A549 (cell line): ENCODE measurements around the gene NIFK. TPM values are rescaled to one million over a fixed set of nuclear protein-coding genes. Genes with fewer than 3 reads are reported as not detected.
A peak's percentile ranks its signal among the peaks of the same experiment; 100 is the strongest.
"Not testable (repeated sequence)": the region's sequence is repeated elsewhere in the genome, so short reads cannot be mapped to it uniquely, and the experiment has no call there.

Source experiments
- ATAC-seq, 2 experiments: fragments of 200-7000 bp in 1 of 2; fragments of >200 bp in 1 of 2; cut with Nextera tagmentation in 1 of 2; cut with Tn5 transposase in 1 of 2; 3 replicates each; pipeline versions ENCODE4 v1.8.0 to v1.9.1; 2018 to 2020; ENCODE audit warnings: mild to moderate bottlenecking in 1 of 2, moderate library complexity in 1 of 2
- CTCF ChIA-PET: fragments of 300-600 bp; sonication (Branson Sonifier 250); formaldehyde crosslinking; extraction: SDS; loops from one replicate; lab custom pipeline; 2021; ENCODE audit warnings: antibody characterized with exemption, inconsistent platforms; lab: Yijun Ruan, JAX
- POLR2A ChIA-PET: fragments of 350-600 bp; formaldehyde crosslinking; extraction: SDS; loops from one replicate; lab custom pipeline; 2021; ENCODE audit warnings: antibody characterized with exemption, inconsistent platforms; lab: Yijun Ruan, JAX
- DNase-seq, 2 experiments: peaks; one replicate each; pipeline versions ENCODE4 v3.0.0 to v3.0.0-alpha.2; 2011 to 2016; ENCODE audit warnings: low read depth in 1 of 2, low spot score in 1 of 2
- FAIRE-seq: peaks from 2 replicates; lab custom pipeline; 2011; peaks lifted over from hg19 to GRCh38; lab: Jason Lieb, UNC
- H3K27ac ChIP-seq, 2 experiments: fragments of >200 bp; sonication (Bioruptor Twin); formaldehyde crosslinking; 3 replicates each; pipeline ENCODE4 v1.5.1; 2016 to 2017
- H3K4me1 ChIP-seq: fragments of >200 bp; sonication (Bioruptor Twin); formaldehyde crosslinking; 3 replicates; pipeline ENCODE4 v1.6.1; 2016
- H3K4me2 ChIP-seq: fragments of >200 bp; sonication (Bioruptor Twin); formaldehyde crosslinking; 3 replicates; pipeline ENCODE4 v1.6.1; 2016
- H3K4me3 ChIP-seq: fragments of >200 bp; sonication (Bioruptor Twin); formaldehyde crosslinking; 3 replicates; pipeline ENCODE4 v1.5.1; 2016
- H3K9me3 ChIP-seq: fragments of >200 bp; sonication (Bioruptor Twin); formaldehyde crosslinking; 3 replicates; pipeline ENCODE4 v1.6.1; 2016
- BHLHE40 ChIP-seq: IDR thresholded peaks from 2 replicates; pipeline ENCODE4 v1.6.1; 2012; ENCODE audit warnings: low read depth, low read length, inconsistent platforms
- EP300 ChIP-seq, 2 experiments: fragments of >200 bp; sonication (Bioruptor Twin); formaldehyde crosslinking; IDR thresholded peaks; 2 replicates in 1 of 2; 3 replicates in 1 of 2; pipeline ENCODE4 v1.6.1; 2016 to 2017
- FOXS1 ChIP-seq: fragments of 250-450 bp; sonication (Bioruptor Pico); IDR thresholded peaks from 2 replicates; pipeline ENCODE4 v1.5.0; 2020; ENCODE audit warnings: mild to moderate bottlenecking, moderate library complexity
- HOXA7 ChIP-seq: fragments of 250-450 bp; sonication (Bioruptor Pico); IDR thresholded peaks from 2 replicates; pipeline ENCODE4 v1.5.0; 2020; ENCODE audit warnings: mild to moderate bottlenecking, moderate library complexity
- HOXB13 ChIP-seq: fragments of 250-450 bp; sonication (Bioruptor Pico); IDR thresholded peaks from 2 replicates; pipeline ENCODE4 v1.5.0; 2020; ENCODE audit warnings: low read depth, mild to moderate bottlenecking, moderate library complexity
- JUNB ChIP-seq: fragments of >200 bp; sonication (Bioruptor Twin); formaldehyde crosslinking; IDR thresholded peaks from 2 replicates; pipeline ENCODE4 v1.6.1; 2016
- KDM1A ChIP-seq: fragments of 200-600 bp; sonication (generic); IDR thresholded peaks from 2 replicates; pipeline ENCODE4 v1.6.1; 2016; ENCODE audit warnings: low read depth, mild to moderate bottlenecking
- KDM5A ChIP-seq: fragments of 200-600 bp; sonication (generic); IDR thresholded peaks from 2 replicates; pipeline ENCODE4 v1.6.1; 2016; ENCODE audit warnings: antibody characterized with exemption, mild to moderate bottlenecking
- MAFK ChIP-seq: fragments of 450-650 bp; IDR thresholded peaks from 2 replicates; pipeline ENCODE4 v1.6.1; 2014; ENCODE audit not compliant: partially characterized antibody
- MAZ ChIP-seq: fragments of 150-350 bp; IDR thresholded peaks from 2 replicates; pipeline ENCODE4 v1.6.1; 2014; ENCODE audit warnings: antibody characterized with exemption, low read depth, low read length, borderline replicate concordance
- NPAS2 ChIP-seq: fragments of 250-450 bp; sonication (Bioruptor Pico); IDR thresholded peaks from 2 replicates; pipeline ENCODE4 v1.8.0; 2022; ENCODE audit warnings: mild to moderate bottlenecking, moderate library complexity, borderline replicate concordance
- RARB ChIP-seq: fragments of 250-450 bp; sonication (Bioruptor Pico); IDR thresholded peaks from 2 replicates; pipeline ENCODE4 v1.8.0; 2021; ENCODE audit warnings: mild to moderate bottlenecking, moderate library complexity
- RFX5 ChIP-seq: fragments of 450-650 bp; IDR thresholded peaks from 2 replicates; pipeline ENCODE4 v1.7.1; 2014; ENCODE audit warnings: antibody characterized with exemption, mild to moderate bottlenecking, moderate library complexity
- SMC3 ChIP-seq: fragments of >200 bp; sonication (Bioruptor Twin); formaldehyde crosslinking; IDR thresholded peaks from 3 replicates; pipeline ENCODE4 v1.6.1; 2018; ENCODE audit warnings: inconsistent platforms
- SREBF2 ChIP-seq: fragments of 450-650 bp; IDR thresholded peaks from 2 replicates; pipeline ENCODE4 v1.6.1; 2014; ENCODE audit warnings: mild to moderate bottlenecking, moderate library complexity
- TP53 ChIP-seq: fragments of 250-450 bp; sonication (Bioruptor Pico); IDR thresholded peaks from 2 replicates; pipeline ENCODE4 v1.5.0; 2021; ENCODE audit warnings: mild to moderate bottlenecking, moderate library complexity
- ZFP36 ChIP-seq: fragments of 450-650 bp; IDR thresholded peaks from 2 replicates; pipeline ENCODE4 v1.6.1; 2014; ENCODE audit warnings: borderline replicate concordance; ENCODE audit not compliant: partially characterized antibody
- ZNF302 ChIP-seq: fragments of 250-450 bp; sonication (Bioruptor Pico); IDR thresholded peaks from 2 replicates; pipeline ENCODE4 v1.9.0; 2021; ENCODE audit warnings: inconsistent platforms, mild to moderate bottlenecking, moderate library complexity
- WGBS: methylation state at CpG from one replicate; pipeline ENCODE4 v1.1.6; 2017; ENCODE audit errors: missing lambda C conversion rate; 5-methylcytosine and 5-hydroxymethylcytosine counted together
- polyA plus RNA-seq, 4 experiments: library from polyadenylated mRNA; depleted of rRNA in 3 of 4; stranded (reverse); fragments of >200 nt; fragmentation: RNase III in 1 of 4; extraction: RNeasy Plus Mini Kit Qiagen cat#74134 plus additional on column Dnase treatment in 1 of 4; gene quantifications; 2 replicates in 3 of 4; 3 replicates in 1 of 4; pipeline ENCODE4 v1.2.3, GENCODE V29; 2011 to 2017
- TF ChIP-seq, protein P1 (sequence below): fragments of 200-600 bp; sonication (generic); IDR thresholded peaks from 2 replicates; pipeline ENCODE4 v1.6.1; 2016; ENCODE audit warnings: antibody characterized with exemption, mild to moderate bottlenecking, moderate library complexity
- TF ChIP-seq, protein P2 (sequence below): IDR thresholded peaks from 2 replicates; pipeline ENCODE4 v1.6.1; 2012; ENCODE audit warnings: low read depth, borderline replicate concordance
- TF ChIP-seq, protein P3 (sequence below): fragments of 150-350 bp; IDR thresholded peaks from 2 replicates; pipeline ENCODE4 v1.6.1; 2014; ENCODE audit warnings: low read depth, mild to moderate bottlenecking, low read length

NIFK gene
- polyA plus RNA-seq, 2 of the 4 experiments (the other 2 are of a cell fraction), result 50.3 to 82.9 TPM

DNA sequence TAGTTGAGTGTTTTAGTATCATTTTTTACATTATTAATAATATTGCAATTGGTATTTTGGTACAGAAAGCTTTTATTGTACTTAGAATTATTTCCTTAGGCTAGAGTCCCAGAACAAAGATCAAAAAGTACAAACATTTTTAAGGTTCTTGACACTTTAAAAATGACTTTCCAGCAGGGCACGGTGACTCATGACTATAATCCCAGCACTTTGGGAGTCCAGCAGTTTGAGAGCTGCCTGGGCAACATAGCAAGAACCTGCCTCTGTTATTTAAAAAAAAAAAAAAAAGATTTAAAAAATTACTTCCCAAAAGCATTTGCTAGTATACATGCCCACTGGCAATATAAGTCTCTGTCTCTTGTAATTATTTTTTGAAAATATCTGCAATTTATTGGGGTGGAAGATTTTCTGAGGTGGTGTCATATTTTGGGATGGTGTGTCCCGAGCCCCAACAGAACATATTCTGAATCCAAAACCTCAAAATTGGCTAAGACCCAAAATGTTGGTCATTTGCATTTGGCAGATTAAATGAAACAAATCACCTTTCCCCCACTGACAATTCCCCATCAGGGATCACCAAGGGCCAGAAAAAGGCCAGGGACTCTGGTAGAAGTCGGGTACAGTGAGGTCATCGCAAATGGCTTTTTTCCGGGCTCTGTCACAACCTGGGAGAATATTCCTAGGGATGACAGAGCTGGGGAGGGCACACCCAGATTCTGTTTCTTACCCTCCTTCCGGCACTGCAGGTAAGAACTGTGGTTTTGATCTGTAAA lies 42.1 kb downstream of the NIFK start:
- Histone ChIP-seq H3K4me1 (peaks cover 24% of the 10 kb centered on the region), H3K4me2 (no peak overlapping the region), H3K27ac (peak overlapping the region in 1 of 2 experiments; percentile 45; a peak in 2 of 6 replicates), H3K4me3 (no peak overlapping the region), H3K9me3 (no peaks in the 10 kb centered on the region)
- DNase-seq (no peak), FAIRE-seq (no peak), ATAC-seq (no peak)
- WGBS, result 74% methylated on average over 6 of the region's 6 CpGs
- TF ChIP-seq, protein P1, sequence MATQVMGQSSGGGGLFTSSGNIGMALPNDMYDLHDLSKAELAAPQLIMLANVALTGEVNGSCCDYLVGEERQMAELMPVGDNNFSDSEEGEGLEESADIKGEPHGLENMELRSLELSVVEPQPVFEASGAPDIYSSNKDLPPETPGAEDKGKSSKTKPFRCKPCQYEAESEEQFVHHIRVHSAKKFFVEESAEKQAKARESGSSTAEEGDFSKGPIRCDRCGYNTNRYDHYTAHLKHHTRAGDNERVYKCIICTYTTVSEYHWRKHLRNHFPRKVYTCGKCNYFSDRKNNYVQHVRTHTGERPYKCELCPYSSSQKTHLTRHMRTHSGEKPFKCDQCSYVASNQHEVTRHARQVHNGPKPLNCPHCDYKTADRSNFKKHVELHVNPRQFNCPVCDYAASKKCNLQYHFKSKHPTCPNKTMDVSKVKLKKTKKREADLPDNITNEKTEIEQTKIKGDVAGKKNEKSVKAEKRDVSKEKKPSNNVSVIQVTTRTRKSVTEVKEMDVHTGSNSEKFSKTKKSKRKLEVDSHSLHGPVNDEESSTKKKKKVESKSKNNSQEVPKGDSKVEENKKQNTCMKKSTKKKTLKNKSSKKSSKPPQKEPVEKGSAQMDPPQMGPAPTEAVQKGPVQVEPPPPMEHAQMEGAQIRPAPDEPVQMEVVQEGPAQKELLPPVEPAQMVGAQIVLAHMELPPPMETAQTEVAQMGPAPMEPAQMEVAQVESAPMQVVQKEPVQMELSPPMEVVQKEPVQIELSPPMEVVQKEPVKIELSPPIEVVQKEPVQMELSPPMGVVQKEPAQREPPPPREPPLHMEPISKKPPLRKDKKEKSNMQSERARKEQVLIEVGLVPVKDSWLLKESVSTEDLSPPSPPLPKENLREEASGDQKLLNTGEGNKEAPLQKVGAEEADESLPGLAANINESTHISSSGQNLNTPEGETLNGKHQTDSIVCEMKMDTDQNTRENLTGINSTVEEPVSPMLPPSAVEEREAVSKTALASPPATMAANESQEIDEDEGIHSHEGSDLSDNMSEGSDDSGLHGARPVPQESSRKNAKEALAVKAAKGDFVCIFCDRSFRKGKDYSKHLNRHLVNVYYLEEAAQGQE, result no peak
- no peak for TF ChIP-seq MAZ
- TF ChIP-seq RARB (CRISPR knock-in tag), result no peak
- no peak for TF ChIP-seq SMC3
- no peak for TF ChIP-seq BHLHE40
- TF ChIP-seq, protein P2, sequence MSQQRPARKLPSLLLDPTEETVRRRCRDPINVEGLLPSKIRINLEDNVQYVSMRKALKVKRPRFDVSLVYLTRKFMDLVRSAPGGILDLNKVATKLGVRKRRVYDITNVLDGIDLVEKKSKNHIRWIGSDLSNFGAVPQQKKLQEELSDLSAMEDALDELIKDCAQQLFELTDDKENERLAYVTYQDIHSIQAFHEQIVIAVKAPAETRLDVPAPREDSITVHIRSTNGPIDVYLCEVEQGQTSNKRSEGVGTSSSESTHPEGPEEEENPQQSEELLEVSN, result no peak
- no peak for TF ChIP-seq KDM1A
- TF ChIP-seq ZFP36, result no peak
- ChIA-PET POLR2A (no interaction called here), CTCF (interaction anchor here (0.7 kb wide), 1 partner anchor 41 kb away, joined by 3 read pairs; no protein-coding TSS in a partner anchor)

- H3K9me3 ChIP-seq, H3K4me1 ChIP-seq, DNase-seq, ATAC-seq, CTCF ChIA-PET, FAIRE-seq, H3K4me3 ChIP-seq, H3K27ac ChIP-seq, H3K4me2 ChIP-seq, POLR2A ChIA-PET: not testable (repeated sequence)
- 93% methylated on average over 3 of the region's 3 CpGs for WGBS
These were observed 46.1 kb downstream of the NIFK start for GRCh38 chr2:121690572-121690971.

DNA sequence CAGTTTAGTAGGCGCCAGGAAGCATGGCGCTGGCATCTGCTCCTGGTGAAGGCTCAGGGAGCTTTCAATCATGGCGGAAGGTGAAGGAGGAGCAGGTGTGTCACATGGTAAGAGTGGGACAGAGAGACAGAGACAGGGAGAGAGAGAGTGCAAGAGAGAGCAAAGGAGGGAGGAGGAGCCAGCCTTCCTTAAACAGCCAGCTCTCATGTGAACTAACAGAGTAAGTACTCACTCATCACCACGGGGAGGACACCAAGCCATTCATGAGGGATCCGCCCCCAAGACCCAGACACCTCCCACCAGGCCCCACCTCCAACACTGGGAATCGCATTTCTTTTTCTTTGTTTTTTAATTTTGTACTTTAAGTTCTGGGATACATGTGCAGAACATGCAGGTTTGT lies 46.6 kb downstream of the NIFK start:
- H3K27ac ChIP-seq, result no peak overlapping the region
- TF ChIP-seq TP53 (CRISPR knock-in tag) (no peak), HOXB13 (CRISPR knock-in tag) (no peak), JUNB (no peak), FOXS1 (CRISPR knock-in tag) (no peak), HOXA7 (CRISPR knock-in tag) (no peak), KDM1A (no peak), SREBF2 (no peak), NPAS2 (CRISPR knock-in tag) (no peak), MAFK (no peak), RFX5 (no peak), KDM5A (no peak), BHLHE40 (no peak), ZFP36 (no peak), ZNF302 (CRISPR knock-in tag) (no peak), SMC3 (no peak), EP300 (IDR thresholded peaks at IDR 0.05) (no peak), RARB (CRISPR knock-in tag) (no peak)
- TF ChIP-seq, protein P3, sequence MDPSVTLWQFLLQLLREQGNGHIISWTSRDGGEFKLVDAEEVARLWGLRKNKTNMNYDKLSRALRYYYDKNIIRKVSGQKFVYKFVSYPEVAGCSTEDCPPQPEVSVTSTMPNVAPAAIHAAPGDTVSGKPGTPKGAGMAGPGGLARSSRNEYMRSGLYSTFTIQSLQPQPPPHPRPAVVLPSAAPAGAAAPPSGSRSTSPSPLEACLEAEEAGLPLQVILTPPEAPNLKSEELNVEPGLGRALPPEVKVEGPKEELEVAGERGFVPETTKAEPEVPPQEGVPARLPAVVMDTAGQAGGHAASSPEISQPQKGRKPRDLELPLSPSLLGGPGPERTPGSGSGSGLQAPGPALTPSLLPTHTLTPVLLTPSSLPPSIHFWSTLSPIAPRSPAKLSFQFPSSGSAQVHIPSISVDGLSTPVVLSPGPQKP, result no peak
- TF ChIP-seq, protein P2, result no peak
- ChIA-PET POLR2A (interaction anchor here (1.0 kb wide), 1 partner anchor 40 kb away, joined by 4 read pairs; the partner anchor contains the start of gene CLASP1), CTCF (interaction anchor here (1.2 to 1.4 kb wide), 2 partner anchors 10 to 36 kb away, joined by 4 read pairs; no protein-coding TSS in a partner anchor)
- H3K4me3 ChIP-seq, result no peak overlapping the region
- no peak overlapping the region for H3K4me2 ChIP-seq
- no peaks in the 10 kb centered on the region for H3K9me3 ChIP-seq
- DNase-seq (peak in 1 of 2 experiments; percentile 31), FAIRE-seq (no peak), ATAC-seq (peak; percentile 71 to 73; a peak in 3 of 6 replicates)
- peaks cover 7% of the 10 kb centered on the region; the same call in 1 of the 3 replicates for H3K4me1 ChIP-seq
- WGBS, result 66% methylated on average over 6 of the region's 6 CpGs
